ENCODE data around the gene BAX. TPM values are rescaled to one million over a fixed set of nuclear protein-coding genes. Genes with fewer than 3 reads are reported as not detected.
A peak's percentile ranks its signal among the peaks of the same experiment; 100 is the strongest.
"Not testable (repeated sequence)": the region's sequence is repeated elsewhere in the genome, so short reads cannot be mapped to it uniquely, and the experiment has no call there.

The BAX gene
- total and polyA plus RNA-seq, 8 donors, result 12.1 to 121 (median 49.0) TPM

DNA sequence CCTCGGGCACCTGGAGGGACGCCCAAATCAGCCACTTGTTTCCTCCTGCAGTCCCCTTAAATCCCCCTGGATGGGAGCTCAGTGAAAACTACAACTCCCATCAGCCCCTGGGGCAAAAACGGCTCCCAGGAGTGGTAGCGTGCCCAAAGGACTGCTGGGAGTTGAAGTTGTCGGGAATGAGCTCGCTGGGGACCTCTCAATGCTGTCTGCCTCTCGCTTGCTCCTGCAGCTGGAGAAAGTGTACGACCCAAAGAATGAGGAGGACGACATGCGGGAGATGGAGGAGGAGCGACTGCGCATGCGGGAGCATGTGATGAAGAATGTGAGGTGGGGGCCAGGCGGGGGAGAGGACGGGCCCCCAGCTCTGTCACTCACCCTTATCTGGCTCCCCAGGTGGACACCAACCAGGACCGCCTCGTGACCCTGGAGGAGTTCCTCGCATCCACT is 35.9 kb upstream of the BAX start:
- peak in 1 of 2 donors; percentile 44 for DNase-seq

DNA sequence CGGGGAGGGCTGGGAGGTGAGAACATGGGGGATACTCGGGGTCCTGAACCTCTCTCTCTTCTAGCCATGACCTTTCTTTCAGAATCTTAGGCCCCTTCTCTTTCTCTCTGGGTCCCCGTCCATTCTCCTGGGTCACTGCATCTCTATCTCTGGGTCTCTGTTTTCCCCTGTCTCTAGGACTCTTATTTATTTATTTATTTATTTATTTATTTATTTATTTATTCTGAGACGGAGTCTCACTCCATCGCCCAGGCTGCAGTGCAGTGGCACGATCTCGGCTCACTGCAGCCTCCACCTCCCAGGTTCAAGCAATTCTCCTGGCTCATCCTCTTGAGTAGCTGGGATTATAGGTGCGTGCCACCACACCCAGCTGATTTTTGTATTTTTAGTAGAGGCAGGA is 35.4 kb upstream of the BAX start:
- H3K4me3 ChIP-seq; H3K4me1 ChIP-seq; intact Hi-C loops (cut with DNase I; ENCODE audit: low total_unique reads); H3K27me3 ChIP-seq; H3K27ac ChIP-seq; H3K9me3 ChIP-seq; DNase-seq: not testable (repeated sequence)
- H3K36me3 ChIP-seq, result peaks cover 50 to 97% (median 94%) of the 10 kb centered on the region in 4 donors
- 90 to 95% (median 93%) methylated on average over 8 of the region's 8 CpGs for WGBS, 5 donors

More for the DNA sequence above, 35.9 kb upstream of the BAX start:
- TF ChIP-seq EP300 (IDR thresholded peaks at IDR 0.05) (no peak), POLR2AphosphoS5 (IDR thresholded peaks at IDR 0.05) (no peak), POLR2A (IDR thresholded peaks at IDR 0.05) (no peak)
- TF ChIP-seq, protein P1, sequence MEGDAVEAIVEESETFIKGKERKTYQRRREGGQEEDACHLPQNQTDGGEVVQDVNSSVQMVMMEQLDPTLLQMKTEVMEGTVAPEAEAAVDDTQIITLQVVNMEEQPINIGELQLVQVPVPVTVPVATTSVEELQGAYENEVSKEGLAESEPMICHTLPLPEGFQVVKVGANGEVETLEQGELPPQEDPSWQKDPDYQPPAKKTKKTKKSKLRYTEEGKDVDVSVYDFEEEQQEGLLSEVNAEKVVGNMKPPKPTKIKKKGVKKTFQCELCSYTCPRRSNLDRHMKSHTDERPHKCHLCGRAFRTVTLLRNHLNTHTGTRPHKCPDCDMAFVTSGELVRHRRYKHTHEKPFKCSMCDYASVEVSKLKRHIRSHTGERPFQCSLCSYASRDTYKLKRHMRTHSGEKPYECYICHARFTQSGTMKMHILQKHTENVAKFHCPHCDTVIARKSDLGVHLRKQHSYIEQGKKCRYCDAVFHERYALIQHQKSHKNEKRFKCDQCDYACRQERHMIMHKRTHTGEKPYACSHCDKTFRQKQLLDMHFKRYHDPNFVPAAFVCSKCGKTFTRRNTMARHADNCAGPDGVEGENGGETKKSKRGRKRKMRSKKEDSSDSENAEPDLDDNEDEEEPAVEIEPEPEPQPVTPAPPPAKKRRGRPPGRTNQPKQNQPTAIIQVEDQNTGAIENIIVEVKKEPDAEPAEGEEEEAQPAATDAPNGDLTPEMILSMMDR (IDR thresholded peaks at IDR 0.05), result no peak
- intact Hi-C loops (cut with DNase I; ENCODE audit: low total_unique reads), result no loop called here
- Histone ChIP-seq H3K9me3 (no peaks in the 10 kb centered on the region), H3K36me3 (peaks cover 54 to 100% (median 98%) of the 10 kb centered on the region in 4 donors), H3K27ac (no peak overlapping the region), H3K27me3 (no peaks in the 10 kb centered on the region), H3K4me3 (no peak overlapping the region), H3K4me1 (no peaks in the 10 kb centered on the region)
- WGBS, 5 donors, result 83 to 92% (median 88%) methylated on average over 18 of the region's 18 CpGs

DNA sequence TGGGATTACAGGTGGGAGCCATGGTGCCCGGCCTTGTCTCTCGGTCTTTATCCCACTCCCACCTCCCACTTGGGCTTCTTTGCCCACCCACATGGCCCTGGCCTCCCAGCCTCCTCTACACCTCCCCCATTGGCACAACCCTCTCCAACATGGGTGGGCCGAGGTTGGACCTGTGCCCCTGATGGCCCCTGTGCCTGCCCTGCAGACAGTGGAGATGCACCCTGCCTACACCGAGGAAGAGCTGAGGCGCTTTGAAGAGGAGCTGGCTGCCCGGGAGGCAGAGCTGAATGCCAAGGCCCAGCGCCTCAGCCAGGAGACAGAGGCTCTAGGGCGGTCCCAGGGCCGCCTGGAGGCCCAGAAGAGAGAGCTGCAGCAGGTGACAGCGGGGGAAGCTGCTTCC is 33.7 kb upstream of the BAX start:
- Histone ChIP-seq H3K36me3 (peaks cover 40 to 81% (median 77%) of the 10 kb centered on the region in 4 donors), H3K9me3 (no peaks in the 10 kb centered on the region), H3K4me1 (peaks cover 0 to 10% (median 0%) of the 10 kb centered on the region in 4 donors), H3K27me3 (no peaks in the 10 kb centered on the region), H3K27ac (no peak overlapping the region), H3K4me3 (no peak overlapping the region)
- TF ChIP-seq, protein P1 (IDR thresholded peaks at IDR 0.05), result no peak
- TF ChIP-seq POLR2A (IDR thresholded peaks at IDR 0.05) (no peak), EP300 (IDR thresholded peaks at IDR 0.05) (no peak), POLR2AphosphoS5 (IDR thresholded peaks at IDR 0.05) (no peak)
- 83 to 92% (median 87%) methylated on average over 8 to 10 of the region's 10 CpGs for WGBS, 5 donors
- DNase-seq, result no peak
- intact Hi-C loops (cut with DNase I; ENCODE audit: low total_unique reads), result no loop called here

DNA sequence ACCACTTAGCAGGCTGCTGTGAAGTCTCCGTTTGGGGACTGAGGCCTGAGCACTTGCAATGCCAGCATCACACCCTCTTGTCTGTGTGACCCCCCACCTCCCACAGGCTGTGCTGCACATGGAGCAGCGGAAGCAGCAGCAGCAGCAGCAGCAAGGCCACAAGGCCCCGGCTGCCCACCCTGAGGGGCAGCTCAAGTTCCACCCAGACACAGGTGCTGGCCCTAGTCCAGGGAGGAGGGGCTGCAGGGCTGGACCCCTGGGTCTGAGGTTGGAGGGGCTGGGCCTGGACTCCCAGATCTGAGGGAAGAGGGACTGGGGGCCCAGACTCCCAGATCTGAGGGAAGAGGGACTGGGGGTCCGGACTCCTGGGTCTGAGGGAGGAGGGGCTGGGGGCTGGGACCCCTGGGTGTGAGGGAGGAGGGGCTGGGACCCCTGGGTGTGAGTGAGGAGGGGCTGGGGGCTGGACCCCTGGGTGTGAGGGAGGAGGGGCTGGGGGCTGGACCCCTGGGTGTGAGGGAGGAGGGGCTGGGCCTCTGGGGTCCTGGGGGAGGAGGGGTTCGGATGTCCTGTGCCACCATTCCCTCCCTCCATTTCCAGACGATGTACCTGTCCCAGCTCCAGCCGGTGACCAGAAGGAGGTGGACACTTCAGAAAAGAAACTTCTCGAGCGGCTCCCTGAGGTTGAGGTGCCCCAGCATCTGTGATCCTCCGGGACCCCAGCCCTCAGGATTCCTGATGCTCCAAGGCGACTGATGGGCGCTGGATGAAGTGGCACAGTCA is 32.8 kb upstream of the BAX start:
- intact Hi-C loops (cut with DNase I; ENCODE audit: low total_unique reads), result no loop called here
- peaks cover 30 to 71% (median 67%) of the 10 kb centered on the region in 4 donors for H3K36me3 ChIP-seq
- TF ChIP-seq, protein P1 (IDR thresholded peaks at IDR 0.05), result no peak
- TF ChIP-seq POLR2AphosphoS5 (IDR thresholded peaks at IDR 0.05) (no peak), EP300 (IDR thresholded peaks at IDR 0.05) (no peak), POLR2A (IDR thresholded peaks at IDR 0.05) (no peak)

More for the DNA sequence above, 32.8 kb upstream of the BAX start:
- Histone ChIP-seq H3K27me3 (no peaks in the 10 kb centered on the region), H3K27ac (no peak overlapping the region), H3K9me3 (no peaks in the 10 kb centered on the region), H3K4me3 (no peak overlapping the region), H3K4me1 (peaks cover 0 to 19% (median 3%) of the 10 kb centered on the region in 4 donors)
- 87 to 92% (median 89%) methylated on average over 12 of the region's 12 CpGs for WGBS, 5 donors
- DNase-seq, result no peak
